HEK293T (cell line): ENCODE measurements around the gene ETF1.

Experiments
- LEF1 ChIP-seq: fragments of 450-650 bp; IDR thresholded peaks from 2 replicates; pipeline ENCODE4 v1.6.1; 2017; ENCODE audit warnings: mild to moderate bottlenecking, borderline replicate concordance
- SUZ12 ChIP-seq: fragments of 450-650 bp; IDR thresholded peaks from 2 replicates; pipeline ENCODE4 v1.6.1; 2016; ENCODE audit warnings: mild to moderate bottlenecking

GRCh38 chr5:138517437-138517836 is 25.6 kb downstream of the ETF1 start:
- TF ChIP-seq LEF1: no peak
- TF ChIP-seq SUZ12: no peak
